CD8-positive, alpha-beta memory T cell (primary cell): ENCODE measurements around the gene CMTM1. TPM values are rescaled to one million over a fixed set of nuclear protein-coding genes. Genes with fewer than 3 reads are reported as not detected.

Source experiments
- CTCF ChIA-PET: fragments of 350-600 bp; sonication (Branson Sonifier 250); formaldehyde crosslinking; loops from one replicate; lab custom pipeline; 2021; ENCODE audit warnings: antibody characterized with exemption; lab: Charles Lee
- POLR2A ChIA-PET: fragments of 350-600 bp; sonication (Branson Sonifier 250); formaldehyde crosslinking; loops from one replicate; lab custom pipeline; 2021; ENCODE audit warnings: antibody characterized with exemption; lab: Charles Lee
- DNase-seq, 5 donors: peaks; one replicate each; pipeline versions ENCODE4 v3.0.0 to v3.0.0-alpha.2; 2020 to 2022; ENCODE audit warnings: mixed read lengths in 1 of 5
- H3K27ac ChIP-seq: one replicate; pipeline ENCODE4 v1.7.0; 2013; ENCODE audit warnings: low read depth, mild to moderate bottlenecking, low read length, moderate library complexity
- H3K27me3 ChIP-seq: 2 replicates; pipeline ENCODE4 v1.7.0; 2013; ENCODE audit warnings: low read length, mild to moderate bottlenecking; ENCODE audit not compliant: insufficient read depth, poor library complexity, severe bottlenecking
- H3K36me3 ChIP-seq: 2 replicates; pipeline ENCODE4 v1.7.0; 2013; ENCODE audit warnings: mild to moderate bottlenecking, low read length, moderate library complexity; ENCODE audit not compliant: insufficient read depth
- H3K4me1 ChIP-seq: 2 replicates; pipeline ENCODE4 v1.7.0; 2013; ENCODE audit warnings: mild to moderate bottlenecking, low read length, moderate library complexity; ENCODE audit not compliant: insufficient read depth
- H3K4me3 ChIP-seq: 2 replicates; pipeline ENCODE4 v1.7.0; 2013; ENCODE audit warnings: mild to moderate bottlenecking, low read length
- H3K9me3 ChIP-seq: 2 replicates; pipeline ENCODE4 v1.7.0; 2013; ENCODE audit warnings: mild to moderate bottlenecking, low read length
- H3K27ac Mint-ChIP-seq, 8 donors: one replicate each; pipeline ENCODE4 v1.8.0; 2020 to 2021; ENCODE audit warnings: mixed read lengths in 8 of 8, mild to moderate bottlenecking in 6 of 8, inconsistent platforms in 3 of 8, moderate library complexity in 3 of 8
- H3K27me3 Mint-ChIP-seq, 2 donors: one replicate each; pipeline ENCODE4 v1.8.0; 2020 to 2021; ENCODE audit warnings: mixed read lengths in 2 of 2, mild to moderate bottlenecking in 1 of 2, moderate library complexity in 1 of 2
- H3K36me3 Mint-ChIP-seq, 3 donors: one replicate each; pipeline ENCODE4 v1.8.0; 2020 to 2021; ENCODE audit warnings: mixed read lengths in 3 of 3, inconsistent platforms in 1 of 3, mild to moderate bottlenecking in 1 of 3
- H3K4me1 Mint-ChIP-seq, 3 donors: one replicate each; pipeline ENCODE4 v1.8.0; 2020 to 2021; ENCODE audit warnings: mixed read lengths in 3 of 3, inconsistent platforms in 1 of 3, mild to moderate bottlenecking in 1 of 3
- H3K4me3 Mint-ChIP-seq, 7 donors: one replicate each; pipeline ENCODE4 v1.8.0; 2020 to 2021; ENCODE audit warnings: mixed read lengths in 7 of 7, mild to moderate bottlenecking in 6 of 7, moderate library complexity in 4 of 7, inconsistent platforms in 2 of 7
- H3K9me3 Mint-ChIP-seq, 5 donors: one replicate each; pipeline ENCODE4 v1.8.0; 2020 to 2022; ENCODE audit warnings: mixed read lengths in 5 of 5, mild to moderate bottlenecking in 3 of 5, moderate library complexity in 2 of 5, inconsistent platforms in 1 of 5
- polyA plus RNA-seq: library from polyadenylated mRNA; unstranded; fragments of 300-500 nt; fragmentation: Illumina TruSeq; gene quantifications from one replicate; pipeline ENCODE4 v1.2.3, GENCODE V29; 2021
- total RNA-seq, 2 experiments: library from RNA; stranded (reverse); gene quantifications; one replicate each; pipeline ENCODE4 v1.2.3, GENCODE V29; 2021

The CMTM1 gene
- total and polyA plus RNA-seq, 3 experiments from 2014 or later: 1.2 to 8.6 (median 8.2) TPM

- H3K27me3 ChIP-seq: no peaks in the 10 kb centered on the region
- Mint-ChIP-seq H3K27me3 (no peaks in the 10 kb centered on the region), H3K4me3 (no peak overlapping the region), H3K36me3 (peaks cover 0 to 8% (median 5%) of the 10 kb centered on the region in 3 donors), H3K9me3 (no peaks in the 10 kb centered on the region), H3K4me1 (peaks cover 35 to 40% (median 35%) of the 10 kb centered on the region in 3 donors), H3K27ac (peak overlapping the region in 5 of 8 donors; percentile 8 to 91 (median 66))
- no peak for DNase-seq
- ChIA-PET POLR2A (no interaction called here), CTCF (interaction anchor here (1.2 to 1.5 kb wide), 2 partner anchors 23 to 85 kb away, joined by 3 read pairs; no protein-coding TSS in a partner anchor)
- no peaks in the 10 kb centered on the region for H3K9me3 ChIP-seq
- H3K27ac ChIP-seq: no peak overlapping the region
- H3K36me3 ChIP-seq: no peaks in the 10 kb centered on the region
- peaks cover 31% of the 10 kb centered on the region for H3K4me1 ChIP-seq
- H3K4me3 ChIP-seq: no peak overlapping the region
Observed at GRCh38 chr16:66528294-66528693, 37.9 kb upstream of the CMTM1 start.

DNA sequence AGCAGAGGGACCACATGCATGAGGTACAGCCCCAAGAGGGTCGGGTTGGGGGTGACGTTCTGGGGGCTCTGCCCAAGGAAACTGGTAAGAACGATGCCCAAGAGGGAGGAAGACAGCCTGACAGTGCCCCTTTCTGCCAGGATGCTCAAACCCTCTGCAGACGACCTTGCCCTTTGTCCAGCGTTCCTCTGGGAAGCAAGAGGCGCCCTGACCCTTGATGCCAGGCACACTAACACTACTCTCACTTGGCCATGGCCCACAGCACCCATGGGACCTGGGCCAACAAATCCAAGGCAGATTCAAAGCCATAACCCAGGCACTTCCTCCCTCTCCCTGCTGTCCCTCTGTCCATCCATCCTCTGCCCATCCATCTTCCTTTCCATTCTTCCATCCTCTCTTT is 36.8 kb upstream of the CMTM1 start:
- Mint-ChIP-seq H3K27me3 (no peaks in the 10 kb centered on the region), H3K4me3 (no peak overlapping the region), H3K4me1 (peaks cover 24 to 31% (median 25%) of the 10 kb centered on the region in 3 donors), H3K27ac (peak overlapping the region in 5 of 8 donors; percentile 4 to 84 (median 64)), H3K9me3 (no peaks in the 10 kb centered on the region), H3K36me3 (peaks cover 0 to 10% (median 10%) of the 10 kb centered on the region in 3 donors)
- H3K9me3 ChIP-seq: no peaks in the 10 kb centered on the region
- ChIA-PET POLR2A (no interaction called here), CTCF (interaction anchor here (1.8 kb wide), 1 partner anchor 18 kb away, joined by 4 read pairs; no protein-coding TSS in a partner anchor)
- H3K27ac ChIP-seq: no peak overlapping the region
- H3K4me1 ChIP-seq: peaks cover 20% of the 10 kb centered on the region
- no peaks in the 10 kb centered on the region for H3K36me3 ChIP-seq
- H3K4me3 ChIP-seq: no peak overlapping the region
- no peaks in the 10 kb centered on the region for H3K27me3 ChIP-seq
- no peak for DNase-seq

DNA sequence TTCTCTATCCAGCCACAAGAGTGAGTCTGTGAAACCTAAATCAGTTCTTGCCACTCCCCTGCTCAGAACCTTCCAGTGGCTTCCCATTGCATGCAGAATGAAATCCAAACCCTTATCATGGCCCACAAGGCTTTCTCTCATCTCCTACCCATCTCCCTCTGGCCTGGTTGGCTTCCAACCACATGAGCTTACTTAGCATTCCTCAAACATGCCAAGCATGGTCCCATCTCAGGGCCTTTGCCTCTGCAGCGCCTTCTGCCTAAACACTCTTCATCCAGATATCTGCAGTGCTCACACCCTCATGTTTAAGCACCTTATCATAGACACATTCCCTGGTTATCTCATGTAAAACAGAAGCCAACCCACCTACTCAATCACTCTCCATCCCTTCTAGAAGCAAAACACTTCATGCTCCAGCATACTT is 31.9 kb upstream of the CMTM1 start:
- peaks cover 4 to 11% (median 8%) of the 10 kb centered on the region in 3 donors for H3K4me1 Mint-ChIP-seq
- peaks cover 0 to 13% (median 6%) of the 10 kb centered on the region in 3 donors for H3K36me3 Mint-ChIP-seq
- POLR2A ChIA-PET: no interaction called here
- Histone ChIP-seq H3K27ac (no peak overlapping the region), H3K4me1 (no peaks in the 10 kb centered on the region), H3K36me3 (no peaks in the 10 kb centered on the region), H3K4me3 (no peak overlapping the region), H3K9me3 (no peaks in the 10 kb centered on the region), H3K27me3 (no peaks in the 10 kb centered on the region)
- no peaks in the 10 kb centered on the region for H3K27me3 Mint-ChIP-seq
- H3K4me3 Mint-ChIP-seq: no peak overlapping the region
- DNase-seq: no peak
- no peaks in the 10 kb centered on the region for H3K9me3 Mint-ChIP-seq
- H3K27ac Mint-ChIP-seq: peak overlapping the region in 5 of 8 donors; percentile 2 to 39 (median 30)
- CTCF ChIA-PET: interaction anchor here (1.0 kb wide), 1 partner anchor 39 kb away, joined by 3 read pairs; no protein-coding TSS in a partner anchor

GRCh38 chr16:66536525-66536924 is 29.7 kb upstream of the CMTM1 start:
- H3K27ac Mint-ChIP-seq: peak overlapping the region in 1 of 8 donors; percentile 74
- H3K4me3 Mint-ChIP-seq: no peak overlapping the region
- no peak for DNase-seq
- H3K9me3 Mint-ChIP-seq: no peaks in the 10 kb centered on the region
- Histone ChIP-seq H3K27me3 (no peaks in the 10 kb centered on the region), H3K36me3 (no peaks in the 10 kb centered on the region), H3K4me1 (no peaks in the 10 kb centered on the region), H3K4me3 (no peak overlapping the region), H3K9me3 (no peaks in the 10 kb centered on the region), H3K27ac (no peak overlapping the region)
- no peaks in the 10 kb centered on the region for H3K27me3 Mint-ChIP-seq
- peaks cover 0 to 10% (median 2%) of the 10 kb centered on the region in 3 donors for H3K36me3 Mint-ChIP-seq
- CTCF ChIA-PET: interaction anchor here (1.1 kb wide), 1 partner anchor 14 kb away, joined by 4 read pairs; the partner anchor contains the start of gene TK2
- H3K4me1 Mint-ChIP-seq: peaks cover 11 to 21% (median 20%) of the 10 kb centered on the region in 3 donors
- POLR2A ChIA-PET: interaction anchor here (0.7 kb wide), 1 partner anchor 11 kb away, joined by 6 read pairs; no protein-coding TSS in a partner anchor

DNA sequence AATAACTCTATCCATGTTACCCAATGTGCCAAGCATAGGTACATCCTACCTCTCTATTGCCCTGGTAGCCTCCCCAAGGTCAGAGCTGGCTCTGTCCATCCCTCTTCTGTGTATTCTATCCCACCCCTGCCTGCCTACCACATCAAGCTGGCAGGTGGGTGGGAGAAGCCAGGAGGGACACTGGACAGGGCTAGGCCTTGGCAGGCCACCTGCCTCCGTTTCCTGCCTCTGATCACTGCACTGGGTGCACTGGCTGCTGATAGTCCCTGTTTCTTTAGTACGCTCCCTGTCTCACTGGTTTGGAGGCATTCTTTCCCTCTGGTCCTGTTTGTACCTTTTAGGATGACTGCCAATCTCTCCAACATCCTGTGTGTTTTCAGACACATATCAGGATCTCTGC is 29.0 kb upstream of the CMTM1 start:
- DNase-seq: no peak
- no peaks in the 10 kb centered on the region for H3K4me1 ChIP-seq
- ChIA-PET CTCF (interaction anchor here (1.1 kb wide), 1 partner anchor 13 kb away, joined by 4 read pairs; the partner anchor contains the start of gene TK2), POLR2A (no interaction called here)
- no peaks in the 10 kb centered on the region for H3K36me3 ChIP-seq
- Mint-ChIP-seq H3K36me3 (peaks cover 0 to 14% (median 2%) of the 10 kb centered on the region in 3 donors), H3K9me3 (no peaks in the 10 kb centered on the region), H3K4me3 (no peak overlapping the region), H3K27ac (peak overlapping the region in 2 of 8 donors; percentile 53 to 68), H3K27me3 (no peaks in the 10 kb centered on the region), H3K4me1 (peaks cover 11 to 21% (median 20%) of the 10 kb centered on the region in 3 donors)
- H3K27ac ChIP-seq: no peak overlapping the region
- no peaks in the 10 kb centered on the region for H3K27me3 ChIP-seq
- no peak overlapping the region for H3K4me3 ChIP-seq
- H3K9me3 ChIP-seq: no peaks in the 10 kb centered on the region

DNA sequence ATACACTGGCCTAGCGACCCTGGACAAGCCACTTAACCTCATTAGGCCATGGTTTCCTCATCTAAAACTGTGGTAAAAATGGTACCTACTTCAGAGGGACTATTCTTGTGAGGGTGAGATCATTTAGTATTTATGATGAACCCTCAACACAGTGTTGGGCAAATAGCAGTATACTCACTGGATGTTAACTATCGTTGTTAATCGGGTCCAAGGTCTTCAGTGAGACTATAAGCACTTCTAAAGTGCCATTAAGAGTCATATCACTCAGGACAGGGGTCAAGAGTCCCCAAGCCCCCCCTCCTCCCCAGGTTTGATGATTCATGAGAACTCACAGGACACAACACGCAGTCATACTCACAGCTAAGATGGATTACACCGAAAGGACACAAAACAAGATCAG is 27.3 kb upstream of the CMTM1 start:
- no peaks in the 10 kb centered on the region for H3K27me3 Mint-ChIP-seq
- peak overlapping the region in 3 of 8 donors; percentile 13 to 74 (median 46) for H3K27ac Mint-ChIP-seq
- no peak overlapping the region for H3K4me3 ChIP-seq
- H3K9me3 ChIP-seq: no peaks in the 10 kb centered on the region
- H3K36me3 Mint-ChIP-seq: peaks cover 0 to 14% (median 2%) of the 10 kb centered on the region in 3 donors
- H3K9me3 Mint-ChIP-seq: no peaks in the 10 kb centered on the region
- H3K4me1 Mint-ChIP-seq: peaks cover 11 to 23% (median 21%) of the 10 kb centered on the region in 3 donors
- no peaks in the 10 kb centered on the region for H3K4me1 ChIP-seq
- CTCF ChIA-PET: interaction anchor here (1.7 kb wide), 1 partner anchor 24 kb away, joined by 5 read pairs; no protein-coding TSS in a partner anchor
- POLR2A ChIA-PET: interaction anchor here (0.7 to 1.2 kb wide), 2 partner anchors 15 to 72 kb away, joined by 3 to 6 read pairs; no protein-coding TSS in a partner anchor
- peak overlapping the region in 2 of 7 donors; percentile 23 to 48 for H3K4me3 Mint-ChIP-seq
- no peaks in the 10 kb centered on the region for H3K36me3 ChIP-seq
- no peak overlapping the region for H3K27ac ChIP-seq
- H3K27me3 ChIP-seq: no peaks in the 10 kb centered on the region
- DNase-seq: no peak

DNA sequence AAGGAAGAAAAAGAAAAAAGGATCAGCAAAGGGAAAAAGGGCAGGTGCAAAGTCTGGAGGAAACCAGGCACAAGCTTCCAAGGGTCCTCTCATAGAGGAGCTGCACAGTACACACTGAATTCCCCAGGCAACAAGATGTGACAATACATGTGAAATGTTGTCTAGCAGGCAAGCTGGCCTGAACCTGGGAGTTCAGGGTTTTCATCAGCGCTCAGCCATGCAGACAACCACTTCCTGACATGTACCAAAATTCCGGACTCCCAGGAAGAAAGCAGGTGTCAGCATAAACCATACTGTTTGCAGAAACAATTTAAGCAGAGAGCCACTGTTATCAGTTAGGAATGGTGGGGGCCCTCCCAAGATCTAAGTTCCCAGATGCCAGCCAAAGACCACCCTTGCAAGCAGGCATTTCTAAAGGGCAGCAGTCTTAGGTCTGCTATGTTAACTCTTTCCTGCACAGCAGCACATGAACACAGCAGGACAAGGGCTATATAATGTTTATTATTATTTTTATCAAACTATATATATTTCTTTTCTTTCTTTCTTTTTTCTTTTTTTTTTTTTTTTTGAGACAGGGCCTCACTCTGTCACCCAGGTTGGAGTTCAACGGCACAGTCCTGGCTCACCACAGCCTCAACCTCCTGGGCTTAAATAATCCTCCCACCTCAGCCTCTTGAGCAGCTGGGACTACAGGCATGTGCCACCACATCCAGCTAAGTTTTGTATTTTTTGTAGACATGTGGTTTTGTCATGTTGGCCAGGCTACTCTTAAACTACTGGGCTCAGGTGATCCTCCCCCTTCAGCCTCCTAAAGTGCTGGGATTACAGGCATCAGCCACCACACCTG is 26.4 kb upstream of the CMTM1 start:
- no peaks in the 10 kb centered on the region for H3K9me3 ChIP-seq
- Mint-ChIP-seq H3K9me3 (no peaks in the 10 kb centered on the region), H3K27me3 (no peaks in the 10 kb centered on the region), H3K4me3 (peak overlapping the region in 4 of 7 donors; percentile 23 to 42 (median 28)), H3K4me1 (peaks cover 11 to 26% (median 18%) of the 10 kb centered on the region in 3 donors), H3K27ac (peak overlapping the region in 7 of 8 donors; percentile 17 to 83 (median 65)), H3K36me3 (peaks cover 0 to 7% (median 0%) of the 10 kb centered on the region in 3 donors)
- no peak for DNase-seq
- no peaks in the 10 kb centered on the region for H3K4me1 ChIP-seq
- CTCF ChIA-PET: interaction anchor here (1.7 kb wide), 1 partner anchor 23 kb away, joined by 5 read pairs; no protein-coding TSS in a partner anchor
- no peak overlapping the region for H3K4me3 ChIP-seq
- H3K36me3 ChIP-seq: no peaks in the 10 kb centered on the region
- H3K27ac ChIP-seq: no peak overlapping the region
- POLR2A ChIA-PET: interaction anchor here (0.7 to 1.2 kb wide), 2 partner anchors 16 to 71 kb away, joined by 3 to 6 read pairs; no protein-coding TSS in a partner anchor
- no peaks in the 10 kb centered on the region for H3K27me3 ChIP-seq
